HCT116 (cell line): ENCODE data around the gene PELO.

Source experiments
- EZH2 ChIP-seq: fragments of 200-600 bp; sonication (generic); IDR thresholded peaks from 2 replicates; pipeline ENCODE4 v1.6.1; 2017; ENCODE audit warnings: antibody characterized with exemption, mixed run types
- TF ChIP-seq, protein P1 (sequence below), 3 experiments: fragments of 200-600 bp in 1 of 3; sonication (generic) in 1 of 3; IDR thresholded peaks in 2 of 3; conservative IDR thresholded peaks in 1 of 3; 2 replicates each; pipeline ENCODE4 v1.5.1; 2012 to 2017; ENCODE audit warnings: low read depth in 2 of 3, low read length in 2 of 3, antibody characterized with exemption in 1 of 3, borderline replicate concordance in 1 of 3, control low read depth in 1 of 3, mild to moderate bottlenecking in 1 of 3, mixed read lengths in 1 of 3, mixed run types in 1 of 3, moderate library complexity in 1 of 3; ENCODE audit not compliant: insufficient read depth in 1 of 3

DNA sequence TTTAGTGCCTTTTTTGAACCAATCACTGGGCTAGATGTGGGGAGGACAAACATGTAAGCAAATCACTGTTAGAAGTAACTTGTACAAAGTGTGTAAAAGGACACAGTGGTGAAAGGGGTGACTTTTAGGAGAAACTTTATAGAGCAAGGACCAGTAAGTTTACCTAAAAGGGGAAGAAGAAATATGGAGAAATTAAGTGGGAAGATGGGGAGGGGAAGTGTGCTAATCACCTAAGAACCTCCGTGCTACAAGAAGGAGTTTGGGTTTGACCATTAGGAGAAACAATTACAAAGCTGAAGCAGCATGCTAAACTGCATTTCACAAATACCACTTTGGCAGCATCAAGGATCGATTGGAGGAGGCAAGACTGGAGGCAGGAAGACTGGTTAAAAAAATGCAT, 17.3 kb downstream of the PELO start:
- no peak for TF ChIP-seq EZH2
- TF ChIP-seq, protein P1, sequence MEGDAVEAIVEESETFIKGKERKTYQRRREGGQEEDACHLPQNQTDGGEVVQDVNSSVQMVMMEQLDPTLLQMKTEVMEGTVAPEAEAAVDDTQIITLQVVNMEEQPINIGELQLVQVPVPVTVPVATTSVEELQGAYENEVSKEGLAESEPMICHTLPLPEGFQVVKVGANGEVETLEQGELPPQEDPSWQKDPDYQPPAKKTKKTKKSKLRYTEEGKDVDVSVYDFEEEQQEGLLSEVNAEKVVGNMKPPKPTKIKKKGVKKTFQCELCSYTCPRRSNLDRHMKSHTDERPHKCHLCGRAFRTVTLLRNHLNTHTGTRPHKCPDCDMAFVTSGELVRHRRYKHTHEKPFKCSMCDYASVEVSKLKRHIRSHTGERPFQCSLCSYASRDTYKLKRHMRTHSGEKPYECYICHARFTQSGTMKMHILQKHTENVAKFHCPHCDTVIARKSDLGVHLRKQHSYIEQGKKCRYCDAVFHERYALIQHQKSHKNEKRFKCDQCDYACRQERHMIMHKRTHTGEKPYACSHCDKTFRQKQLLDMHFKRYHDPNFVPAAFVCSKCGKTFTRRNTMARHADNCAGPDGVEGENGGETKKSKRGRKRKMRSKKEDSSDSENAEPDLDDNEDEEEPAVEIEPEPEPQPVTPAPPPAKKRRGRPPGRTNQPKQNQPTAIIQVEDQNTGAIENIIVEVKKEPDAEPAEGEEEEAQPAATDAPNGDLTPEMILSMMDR (IDR thresholded peaks at IDR 0.05 in 2 of 3, conservative IDR thresholded peaks at IDR 0.05 in 1 of 3; ENCODE audit: borderline replicate concordance in 1 of 3, insufficient read depth in 1 of 3, low read depth in 2 of 3, low read length in 2 of 3): no peak
